ENCODE data around the gene TBX5.

The TBX5 gene

DNA sequence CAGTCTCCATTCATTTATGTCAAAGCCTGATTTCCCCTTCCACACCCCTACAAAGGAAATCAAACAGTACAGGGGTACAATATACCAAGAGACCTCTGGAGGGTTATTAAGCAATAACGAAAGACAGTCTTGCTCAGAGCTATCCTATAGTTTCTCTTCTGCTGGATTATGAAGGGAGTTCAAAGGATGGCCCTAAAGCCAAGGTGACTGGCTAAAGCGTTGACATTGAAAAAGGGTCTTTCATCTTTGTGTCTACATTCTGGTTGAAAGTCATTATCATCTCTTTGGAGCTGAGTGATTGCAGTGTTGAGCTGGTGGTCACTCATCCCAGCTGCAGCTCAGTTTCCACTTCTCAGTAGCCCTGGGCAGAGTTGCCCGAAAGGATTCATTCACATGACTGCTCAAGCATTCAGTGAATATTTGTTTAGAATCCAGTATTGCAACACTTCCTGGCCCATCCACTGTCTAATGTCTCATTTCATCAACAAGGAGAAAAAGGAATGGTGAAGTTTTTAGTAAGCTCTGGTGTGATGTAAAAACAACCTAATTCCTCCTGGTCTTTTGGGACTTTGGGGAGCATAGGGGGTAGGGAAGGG, 19.2 kb upstream of the TBX5 start:
- Histone ChIP-seq H3K4me3 (replicated peaks; ENCODE audit: low read depth, low read length) (no peak overlapping the region), H3K36me3 (ENCODE audit: control insufficient read depth, insufficient read depth, low read length) (no peaks in the 10 kb centered on the region), H3K27me3 (replicated peaks; ENCODE audit: control insufficient read depth, insufficient read depth, low read length) (no peaks in the 10 kb centered on the region)
- no peak for DNase-seq (ENCODE audit: extremely low read depth, insufficient read length)
- TF ChIP-seq, protein P1, sequence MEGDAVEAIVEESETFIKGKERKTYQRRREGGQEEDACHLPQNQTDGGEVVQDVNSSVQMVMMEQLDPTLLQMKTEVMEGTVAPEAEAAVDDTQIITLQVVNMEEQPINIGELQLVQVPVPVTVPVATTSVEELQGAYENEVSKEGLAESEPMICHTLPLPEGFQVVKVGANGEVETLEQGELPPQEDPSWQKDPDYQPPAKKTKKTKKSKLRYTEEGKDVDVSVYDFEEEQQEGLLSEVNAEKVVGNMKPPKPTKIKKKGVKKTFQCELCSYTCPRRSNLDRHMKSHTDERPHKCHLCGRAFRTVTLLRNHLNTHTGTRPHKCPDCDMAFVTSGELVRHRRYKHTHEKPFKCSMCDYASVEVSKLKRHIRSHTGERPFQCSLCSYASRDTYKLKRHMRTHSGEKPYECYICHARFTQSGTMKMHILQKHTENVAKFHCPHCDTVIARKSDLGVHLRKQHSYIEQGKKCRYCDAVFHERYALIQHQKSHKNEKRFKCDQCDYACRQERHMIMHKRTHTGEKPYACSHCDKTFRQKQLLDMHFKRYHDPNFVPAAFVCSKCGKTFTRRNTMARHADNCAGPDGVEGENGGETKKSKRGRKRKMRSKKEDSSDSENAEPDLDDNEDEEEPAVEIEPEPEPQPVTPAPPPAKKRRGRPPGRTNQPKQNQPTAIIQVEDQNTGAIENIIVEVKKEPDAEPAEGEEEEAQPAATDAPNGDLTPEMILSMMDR (IDR thresholded peaks at IDR 0.05; ENCODE audit: insufficient read depth, low read length, poor library complexity, severe bottlenecking) = no peak

DNA sequence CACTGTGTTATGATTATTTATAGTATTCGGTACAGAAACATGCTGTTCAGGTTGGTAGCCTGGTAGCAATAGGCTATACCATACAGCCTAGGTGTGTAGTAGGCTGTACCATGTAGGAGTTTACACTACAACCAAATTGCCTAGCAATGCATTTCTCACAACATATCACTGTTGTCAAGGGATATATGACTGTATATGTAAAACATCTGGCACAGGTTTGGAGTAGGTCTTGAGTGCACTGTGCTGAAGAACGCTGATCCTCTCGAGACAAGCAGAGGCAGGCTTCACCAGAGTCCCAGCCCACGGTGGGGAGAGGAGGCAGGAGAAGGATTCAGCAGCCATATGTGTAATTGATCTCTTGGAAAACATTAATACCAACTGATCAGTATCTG, 15.0 kb upstream of the TBX5 start:
- H3K36me3 ChIP-seq (ENCODE audit: control insufficient read depth, insufficient read depth, low read length) = no peaks in the 10 kb centered on the region
- no peak for DNase-seq (ENCODE audit: extremely low read depth, insufficient read length)
- no peak overlapping the region for H3K4me3 ChIP-seq (replicated peaks; ENCODE audit: low read depth, low read length)
- H3K27me3 ChIP-seq (replicated peaks; ENCODE audit: control insufficient read depth, insufficient read depth, low read length) = no peaks in the 10 kb centered on the region
- TF ChIP-seq, protein P1 (IDR thresholded peaks at IDR 0.05; ENCODE audit: insufficient read depth, low read length, poor library complexity, severe bottlenecking) = no peak

DNA sequence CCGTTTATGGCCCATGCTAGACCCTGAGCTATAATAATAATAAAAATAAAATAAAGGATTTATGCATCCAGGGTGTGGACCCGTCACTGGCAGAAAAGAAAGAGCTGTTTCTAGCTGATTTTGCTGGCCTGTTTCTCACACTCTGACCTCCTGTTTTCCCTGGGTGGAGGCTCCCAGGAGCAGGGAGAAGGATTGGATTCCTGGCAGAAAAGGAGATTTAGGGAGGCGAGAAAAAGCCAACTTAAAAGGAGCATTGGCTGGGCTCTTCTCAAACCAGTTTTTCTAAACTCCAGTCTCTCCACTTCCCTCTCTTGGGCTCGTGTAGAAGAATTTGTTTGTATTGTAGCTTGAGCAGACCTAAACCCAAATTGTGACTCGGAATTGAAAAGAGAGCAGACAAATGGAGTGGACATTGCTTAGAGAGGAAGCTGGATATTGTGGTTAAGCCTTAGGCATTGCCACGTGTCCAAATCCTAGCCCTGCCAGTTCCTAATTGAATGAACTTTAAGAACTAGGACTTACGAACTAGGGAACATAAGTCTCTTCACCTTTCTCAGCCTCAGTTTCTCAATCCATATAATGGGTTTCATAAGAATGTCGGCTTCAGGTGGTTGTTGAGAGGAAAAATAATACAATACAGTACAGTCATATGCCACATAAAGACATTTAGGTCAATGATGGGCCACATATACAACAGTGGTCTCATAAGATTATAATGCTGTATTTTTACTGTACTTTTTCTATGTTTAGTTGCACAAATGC, 14.4 kb upstream of the TBX5 start:
- Histone ChIP-seq H3K4me3 (replicated peaks; ENCODE audit: low read depth, low read length) (no peak overlapping the region), H3K36me3 (ENCODE audit: control insufficient read depth, insufficient read depth, low read length) (no peaks in the 10 kb centered on the region), H3K27me3 (replicated peaks; ENCODE audit: control insufficient read depth, insufficient read depth, low read length) (no peaks in the 10 kb centered on the region)
- no peak for DNase-seq (ENCODE audit: extremely low read depth, insufficient read length)
- TF ChIP-seq, protein P1 (IDR thresholded peaks at IDR 0.05; ENCODE audit: insufficient read depth, low read length, poor library complexity, severe bottlenecking) = no peak

DNA sequence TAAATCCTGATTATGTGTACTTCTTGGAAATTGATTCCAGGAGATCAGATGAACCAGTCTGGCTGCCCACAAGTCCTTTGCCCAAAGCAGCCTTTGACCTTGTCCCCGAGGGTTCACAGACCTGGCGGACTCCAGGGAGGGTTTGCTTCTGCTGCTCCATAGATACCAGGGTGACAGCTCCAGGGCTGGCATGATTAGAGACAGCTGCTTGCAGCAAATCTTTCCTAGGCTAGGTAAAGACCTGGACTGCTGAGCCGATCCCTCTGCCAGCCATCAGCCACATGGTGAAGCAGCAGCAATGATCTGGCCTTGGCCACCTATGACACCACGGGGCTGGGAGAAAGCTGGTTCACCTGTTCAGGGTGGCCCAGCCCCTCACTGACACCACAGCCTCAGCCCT, 10.1 kb upstream of the TBX5 start:
- DNase-seq (ENCODE audit: extremely low read depth, insufficient read length) = no peak
- Histone ChIP-seq H3K36me3 (ENCODE audit: control insufficient read depth, insufficient read depth, low read length) (no peaks in the 10 kb centered on the region), H3K27me3 (replicated peaks; ENCODE audit: control insufficient read depth, insufficient read depth, low read length) (no peaks in the 10 kb centered on the region; the same call in none of the 2 replicates), H3K4me3 (replicated peaks; ENCODE audit: low read depth, low read length) (no peak overlapping the region)
- TF ChIP-seq, protein P1 (IDR thresholded peaks at IDR 0.05; ENCODE audit: insufficient read depth, low read length, poor library complexity, severe bottlenecking) = no peak

DNA sequence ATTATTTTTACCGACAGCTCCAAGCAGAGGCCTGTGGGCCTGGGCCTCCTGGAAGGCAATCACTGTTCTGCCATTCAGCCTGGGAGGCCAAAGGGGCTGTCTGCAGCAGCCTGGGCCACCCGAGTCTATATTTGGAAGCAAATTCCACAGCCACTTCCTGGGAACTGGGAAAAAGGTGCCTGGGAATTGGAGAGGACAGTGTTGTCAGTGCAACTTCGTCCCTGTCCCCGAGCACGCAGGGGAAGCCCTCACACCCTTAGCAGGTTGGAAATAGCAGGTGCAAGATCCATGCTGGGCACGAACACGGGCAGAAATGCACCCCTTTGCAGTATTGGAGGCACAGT, 9.6 kb upstream of the TBX5 start:
- TF ChIP-seq, protein P1 (IDR thresholded peaks at IDR 0.05; ENCODE audit: insufficient read depth, low read length, poor library complexity, severe bottlenecking) = no peak
- DNase-seq (ENCODE audit: extremely low read depth, insufficient read length) = no peak
- Histone ChIP-seq H3K27me3 (replicated peaks; ENCODE audit: control insufficient read depth, insufficient read depth, low read length) (no peaks in the 10 kb centered on the region; the same call in none of the 2 replicates), H3K36me3 (ENCODE audit: control insufficient read depth, insufficient read depth, low read length) (no peaks in the 10 kb centered on the region), H3K4me3 (replicated peaks; ENCODE audit: low read depth, low read length) (no peak overlapping the region)

Data from GM06990 (cell line).